Measurements from ENCODE around the gene OPA1. TPM values are rescaled to one million over a fixed set of nuclear protein-coding genes. Genes with fewer than 3 reads are reported as not detected.

OPA1 gene
- total and polyA plus RNA-seq, 2 of the 13 experiments (the other 11 are each of a cell fraction or from before 2014, with no cell fraction given) = 26.7 to 78.5 TPM

DNA sequence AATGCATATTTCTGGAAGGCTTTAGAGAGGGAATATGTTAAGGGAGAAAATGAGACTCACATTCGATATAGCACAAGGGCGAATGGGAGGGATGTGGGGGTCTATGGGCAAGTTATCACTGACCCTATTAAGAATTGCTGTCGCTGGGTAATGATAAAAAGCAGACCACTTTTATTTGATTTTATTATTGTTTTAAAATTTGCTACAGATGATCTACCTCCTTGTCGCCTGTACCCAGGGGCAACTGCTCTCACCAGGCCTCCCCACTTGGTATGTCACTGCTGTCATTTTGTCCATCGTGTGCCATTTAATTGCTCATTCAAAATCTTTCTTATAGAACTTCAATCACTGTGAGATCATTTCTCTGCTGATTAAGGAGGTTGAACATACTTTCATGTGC, 153.8 kb downstream of the OPA1 start (continued):
- TF ChIP-seq, protein P1, sequence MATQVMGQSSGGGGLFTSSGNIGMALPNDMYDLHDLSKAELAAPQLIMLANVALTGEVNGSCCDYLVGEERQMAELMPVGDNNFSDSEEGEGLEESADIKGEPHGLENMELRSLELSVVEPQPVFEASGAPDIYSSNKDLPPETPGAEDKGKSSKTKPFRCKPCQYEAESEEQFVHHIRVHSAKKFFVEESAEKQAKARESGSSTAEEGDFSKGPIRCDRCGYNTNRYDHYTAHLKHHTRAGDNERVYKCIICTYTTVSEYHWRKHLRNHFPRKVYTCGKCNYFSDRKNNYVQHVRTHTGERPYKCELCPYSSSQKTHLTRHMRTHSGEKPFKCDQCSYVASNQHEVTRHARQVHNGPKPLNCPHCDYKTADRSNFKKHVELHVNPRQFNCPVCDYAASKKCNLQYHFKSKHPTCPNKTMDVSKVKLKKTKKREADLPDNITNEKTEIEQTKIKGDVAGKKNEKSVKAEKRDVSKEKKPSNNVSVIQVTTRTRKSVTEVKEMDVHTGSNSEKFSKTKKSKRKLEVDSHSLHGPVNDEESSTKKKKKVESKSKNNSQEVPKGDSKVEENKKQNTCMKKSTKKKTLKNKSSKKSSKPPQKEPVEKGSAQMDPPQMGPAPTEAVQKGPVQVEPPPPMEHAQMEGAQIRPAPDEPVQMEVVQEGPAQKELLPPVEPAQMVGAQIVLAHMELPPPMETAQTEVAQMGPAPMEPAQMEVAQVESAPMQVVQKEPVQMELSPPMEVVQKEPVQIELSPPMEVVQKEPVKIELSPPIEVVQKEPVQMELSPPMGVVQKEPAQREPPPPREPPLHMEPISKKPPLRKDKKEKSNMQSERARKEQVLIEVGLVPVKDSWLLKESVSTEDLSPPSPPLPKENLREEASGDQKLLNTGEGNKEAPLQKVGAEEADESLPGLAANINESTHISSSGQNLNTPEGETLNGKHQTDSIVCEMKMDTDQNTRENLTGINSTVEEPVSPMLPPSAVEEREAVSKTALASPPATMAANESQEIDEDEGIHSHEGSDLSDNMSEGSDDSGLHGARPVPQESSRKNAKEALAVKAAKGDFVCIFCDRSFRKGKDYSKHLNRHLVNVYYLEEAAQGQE (IDR thresholded peaks at IDR 0.05; ENCODE audit: borderline replicate concordance in 1 of 2, low read depth in 1 of 2, low read length in 2 of 2) = no peak
- no peak for TF ChIP-seq PAF1 (CRISPR knock-in tag; IDR thresholded peaks at IDR 0.05)
- TF ChIP-seq ZNF180 (CRISPR knock-in tag; IDR thresholded peaks at IDR 0.05; ENCODE audit: borderline replicate concordance, low read depth) = no peak
- no peak for TF ChIP-seq ZNF468 (CRISPR knock-in tag; IDR thresholded peaks at IDR 0.05)
- TF ChIP-seq MLLT10 (CRISPR knock-in tag; IDR thresholded peaks at IDR 0.05) = no peak
- TF ChIP-seq, protein P2, sequence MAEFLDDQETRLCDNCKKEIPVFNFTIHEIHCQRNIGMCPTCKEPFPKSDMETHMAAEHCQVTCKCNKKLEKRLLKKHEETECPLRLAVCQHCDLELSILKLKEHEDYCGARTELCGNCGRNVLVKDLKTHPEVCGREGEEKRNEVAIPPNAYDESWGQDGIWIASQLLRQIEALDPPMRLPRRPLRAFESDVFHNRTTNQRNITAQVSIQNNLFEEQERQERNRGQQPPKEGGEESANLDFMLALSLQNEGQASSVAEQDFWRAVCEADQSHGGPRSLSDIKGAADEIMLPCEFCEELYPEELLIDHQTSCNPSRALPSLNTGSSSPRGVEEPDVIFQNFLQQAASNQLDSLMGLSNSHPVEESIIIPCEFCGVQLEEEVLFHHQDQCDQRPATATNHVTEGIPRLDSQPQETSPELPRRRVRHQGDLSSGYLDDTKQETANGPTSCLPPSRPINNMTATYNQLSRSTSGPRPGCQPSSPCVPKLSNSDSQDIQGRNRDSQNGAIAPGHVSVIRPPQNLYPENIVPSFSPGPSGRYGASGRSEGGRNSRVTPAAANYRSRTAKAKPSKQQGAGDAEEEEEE (CRISPR knock-in tag; IDR thresholded peaks at IDR 0.05; ENCODE audit: borderline replicate concordance) = no peak
- no peak for TF ChIP-seq KAT8 (CRISPR knock-in tag; IDR thresholded peaks at IDR 0.05)
- TF ChIP-seq ZIK1 (CRISPR knock-in tag; IDR thresholded peaks at IDR 0.05; ENCODE audit: borderline replicate concordance, low read depth) = no peak
- TF ChIP-seq, protein P3, sequence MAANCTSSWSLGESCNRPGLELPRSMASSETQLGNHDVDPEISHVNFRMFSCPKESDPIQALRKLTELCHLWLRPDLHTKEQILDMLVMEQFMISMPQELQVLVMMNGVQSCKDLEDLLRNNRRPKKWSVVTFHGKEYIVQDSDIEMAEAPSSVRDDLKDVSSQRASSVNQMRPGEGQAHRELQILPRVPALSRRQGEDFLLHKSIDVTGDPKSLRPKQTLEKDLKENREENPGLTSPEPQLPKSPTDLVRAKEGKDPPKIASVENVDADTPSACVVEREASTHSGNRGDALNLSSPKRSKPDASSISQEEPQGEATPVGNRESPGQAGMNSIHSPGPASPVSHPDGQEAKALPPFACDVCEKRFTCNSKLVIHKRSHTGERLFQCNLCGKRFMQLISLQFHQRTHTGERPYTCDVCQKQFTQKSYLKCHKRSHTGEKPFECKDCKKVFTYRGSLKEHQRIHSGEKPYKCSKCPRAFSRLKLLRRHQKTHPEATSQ (CRISPR knock-in tag; IDR thresholded peaks at IDR 0.05; ENCODE audit: borderline replicate concordance) = no peak

Small RNA genes lying within 50 kb of the gene (small RNA-seq; reads per million reads assigned to genes)
- gene RF00019 (ENCODE audit: insufficient read depth in 2 of 3, insufficient read length in 3 of 3, low read depth in 2 of 3, low replicate concordance in 1 of 3) (0 reads per million in 3 experiments), gene RN7SL447P (ENCODE audit: insufficient read depth in 2 of 3, insufficient read length in 3 of 3, low read depth in 2 of 3, low replicate concordance in 1 of 3) (0 reads per million in 3 experiments)

Other genes with a start within 250 kb of the OPA1 start
- gene ATP13A5, start 214.5 kb upstream of the OPA1 start, total RNA-seq (2016; rRNA removed; fragmentation: Illumina TruSeq; extraction: Trizol) = not detected in 2 replicates
- not detected in 2 replicates for gene ATP13A5, start 214.5 kb upstream of the OPA1 start, polyA plus RNA-seq (2011; rRNA removed)
- gene ATP13A4, start 38.3 kb upstream of the OPA1 start, total RNA-seq (2016; rRNA removed; fragmentation: Illumina TruSeq; extraction: Trizol) = 0.07 TPM in 1 of 2 replicates, not detected in the other
- 0.01 and 0.07 TPM in 2 replicates for gene ATP13A4, start 38.3 kb upstream of the OPA1 start, polyA plus RNA-seq (2011; rRNA removed)